ENCODE measurements around the gene ADPRHL1.
A peak's percentile ranks its signal among the peaks of the same experiment; 100 is the strongest.

ADPRHL1 gene

GRCh38 chr13:113452942-113453901, at the start of gene ADPRHL1:
ADPRHL1 (minus strand) TSS chr13:113453488; CDS start chr13:113453437, 51 bp downstream.
- Histone ChIP-seq H3K4me3 (ENCODE audit: low read depth, low read length) (no peak within 1 kb of the TSS), H3K36me3 (ENCODE audit: control insufficient read depth, insufficient read depth, low read length) (peaks cover 53% of the 10 kb centered on the region), H3K9me3 (ENCODE audit: control insufficient read depth, insufficient read depth, low read length) (no peaks in the 10 kb centered on the region), H3K27me3 (ENCODE audit: control insufficient read depth, insufficient read depth, low read length) (no peaks in the 10 kb centered on the region), H3K27ac (ENCODE audit: low read depth, low read length) (no peak within 1 kb of the TSS), H3K4me1 (ENCODE audit: control insufficient read depth, insufficient read depth, low read length) (0 out of 2 replicates have a peak, but pooled peaks cover 4% of the 10 kb centered on the region), H3K9ac (ENCODE audit: low read depth, low read length) (no peak within 1 kb of the TSS)

GRCh38 chr13:113502686-113503085, 49.4 kb upstream of the ADPRHL1 start:
- Histone ChIP-seq H3K27me3 (ENCODE audit: control insufficient read depth, insufficient read depth, low read length) (no peaks in the 10 kb centered on the region), H3K4me3 (ENCODE audit: low read depth, low read length) (no peak overlapping the region), H3K9ac (ENCODE audit: low read depth, low read length) (no peak overlapping the region), H3K9me3 (ENCODE audit: control insufficient read depth, insufficient read depth, low read length) (no peaks in the 10 kb centered on the region), H3K27ac (ENCODE audit: low read depth, low read length) (no peak overlapping the region), H3K36me3 (ENCODE audit: control insufficient read depth, insufficient read depth, low read length) (peaks cover 80% of the 10 kb centered on the region), H3K4me1 (ENCODE audit: control insufficient read depth, insufficient read depth, low read length) (no peaks in the 10 kb centered on the region)

- H3K36me3 ChIP-seq (ENCODE audit: control insufficient read depth, insufficient read depth, low read length) = peaks cover 98% of the 10 kb centered on the region
- no peaks in the 10 kb centered on the region for H3K9me3 ChIP-seq (ENCODE audit: control insufficient read depth, insufficient read depth, low read length)
- no peak overlapping the region for H3K27ac ChIP-seq (ENCODE audit: low read depth, low read length)
- H3K4me1 ChIP-seq (ENCODE audit: control insufficient read depth, insufficient read depth, low read length) = peaks cover 5% of the 10 kb centered on the region
- H3K4me3 ChIP-seq (ENCODE audit: low read depth, low read length) = no peak overlapping the region
- no peaks in the 10 kb centered on the region for H3K27me3 ChIP-seq (ENCODE audit: control insufficient read depth, insufficient read depth, low read length)
- no peak overlapping the region for H3K9ac ChIP-seq (ENCODE audit: low read depth, low read length)
Measured at GRCh38 chr13:113500530-113501265, 47.4 kb upstream of the ADPRHL1 start.

- Histone ChIP-seq H3K4me1 (ENCODE audit: control insufficient read depth, insufficient read depth, low read length) (peaks cover 13% of the 10 kb centered on the region), H3K4me3 (ENCODE audit: low read depth, low read length) (no peak overlapping the region), H3K9me3 (ENCODE audit: control insufficient read depth, insufficient read depth, low read length) (no peaks in the 10 kb centered on the region), H3K9ac (ENCODE audit: low read depth, low read length) (no peak overlapping the region), H3K36me3 (ENCODE audit: control insufficient read depth, insufficient read depth, low read length) (peaks cover 98% of the 10 kb centered on the region), H3K27ac (ENCODE audit: low read depth, low read length) (no peak overlapping the region), H3K27me3 (ENCODE audit: control insufficient read depth, insufficient read depth, low read length) (no peaks in the 10 kb centered on the region)
Measured at GRCh38 chr13:113499936-113500335, 46.6 kb upstream of the ADPRHL1 start.

- Histone ChIP-seq H3K4me3 (ENCODE audit: low read depth, low read length) (no peak overlapping the region), H3K36me3 (ENCODE audit: control insufficient read depth, insufficient read depth, low read length) (peaks cover 98% of the 10 kb centered on the region), H3K9me3 (ENCODE audit: control insufficient read depth, insufficient read depth, low read length) (no peaks in the 10 kb centered on the region), H3K4me1 (ENCODE audit: control insufficient read depth, insufficient read depth, low read length) (peaks cover 19% of the 10 kb centered on the region), H3K9ac (ENCODE audit: low read depth, low read length) (no peak overlapping the region), H3K27me3 (ENCODE audit: control insufficient read depth, insufficient read depth, low read length) (no peaks in the 10 kb centered on the region), H3K27ac (ENCODE audit: low read depth, low read length) (no peak overlapping the region)
Measured at GRCh38 chr13:113498905-113499304, 45.6 kb upstream of the ADPRHL1 start.

- peaks cover 32% of the 10 kb centered on the region for H3K4me1 ChIP-seq (ENCODE audit: control insufficient read depth, insufficient read depth, low read length)
- H3K27me3 ChIP-seq (ENCODE audit: control insufficient read depth, insufficient read depth, low read length) = no peaks in the 10 kb centered on the region
- H3K36me3 ChIP-seq (ENCODE audit: control insufficient read depth, insufficient read depth, low read length) = peaks cover 87% of the 10 kb centered on the region
- H3K9me3 ChIP-seq (ENCODE audit: control insufficient read depth, insufficient read depth, low read length) = no peaks in the 10 kb centered on the region
- H3K9ac ChIP-seq (ENCODE audit: low read depth, low read length) = no peak overlapping the region
- no peak overlapping the region for H3K27ac ChIP-seq (ENCODE audit: low read depth, low read length)
- no peak overlapping the region for H3K4me3 ChIP-seq (ENCODE audit: low read depth, low read length)
Measured at GRCh38 chr13:113497217-113497616, 43.9 kb upstream of the ADPRHL1 start.

GRCh38 chr13:113495494-113496210, 42.4 kb upstream of the ADPRHL1 start:
- Histone ChIP-seq H3K4me1 (ENCODE audit: control insufficient read depth, insufficient read depth, low read length) (peaks cover 33% of the 10 kb centered on the region), H3K4me3 (ENCODE audit: low read depth, low read length) (peak overlapping the region; percentile 36), H3K9ac (ENCODE audit: low read depth, low read length) (no peak overlapping the region), H3K36me3 (ENCODE audit: control insufficient read depth, insufficient read depth, low read length) (peaks cover 73% of the 10 kb centered on the region), H3K9me3 (ENCODE audit: control insufficient read depth, insufficient read depth, low read length) (no peaks in the 10 kb centered on the region), H3K27ac (ENCODE audit: low read depth, low read length) (peak overlapping the region; percentile 83), H3K27me3 (ENCODE audit: control insufficient read depth, insufficient read depth, low read length) (no peaks in the 10 kb centered on the region)

GRCh38 chr13:113493315-113493951, 40.1 kb upstream of the ADPRHL1 start:
- peak overlapping the region; percentile 78 for H3K27ac ChIP-seq (ENCODE audit: low read depth, low read length)
- no peaks in the 10 kb centered on the region for H3K9me3 ChIP-seq (ENCODE audit: control insufficient read depth, insufficient read depth, low read length)
- H3K36me3 ChIP-seq (ENCODE audit: control insufficient read depth, insufficient read depth, low read length) = peaks cover 51% of the 10 kb centered on the region
- H3K4me3 ChIP-seq (ENCODE audit: low read depth, low read length) = peak overlapping the region; percentile 38; the same call in 1 of the 2 replicates
- H3K27me3 ChIP-seq (ENCODE audit: control insufficient read depth, insufficient read depth, low read length) = no peaks in the 10 kb centered on the region
- peak overlapping the region; percentile 43; the same call in 1 of the 2 replicates for H3K9ac ChIP-seq (ENCODE audit: low read depth, low read length)
- peaks cover 44% of the 10 kb centered on the region for H3K4me1 ChIP-seq (ENCODE audit: control insufficient read depth, insufficient read depth, low read length)

- peaks cover 42% of the 10 kb centered on the region for H3K36me3 ChIP-seq (ENCODE audit: control insufficient read depth, insufficient read depth, low read length)
- peak overlapping the region; percentile 87 for H3K27ac ChIP-seq (ENCODE audit: low read depth, low read length)
- H3K9ac ChIP-seq (ENCODE audit: low read depth, low read length) = peak overlapping the region; percentile 22; the same call in 1 of the 2 replicates
- peaks cover 44% of the 10 kb centered on the region for H3K4me1 ChIP-seq (ENCODE audit: control insufficient read depth, insufficient read depth, low read length)
- H3K4me3 ChIP-seq (ENCODE audit: low read depth, low read length) = peak overlapping the region; percentile 82
- H3K27me3 ChIP-seq (ENCODE audit: control insufficient read depth, insufficient read depth, low read length) = no peaks in the 10 kb centered on the region
- H3K9me3 ChIP-seq (ENCODE audit: control insufficient read depth, insufficient read depth, low read length) = no peaks in the 10 kb centered on the region
Measured at GRCh38 chr13:113491982-113492381, 38.7 kb upstream of the ADPRHL1 start.

GRCh38 chr13:113491418-113491883, 38.2 kb upstream of the ADPRHL1 start:
- Histone ChIP-seq H3K4me1 (ENCODE audit: control insufficient read depth, insufficient read depth, low read length) (peaks cover 47% of the 10 kb centered on the region), H3K36me3 (ENCODE audit: control insufficient read depth, insufficient read depth, low read length) (peaks cover 40% of the 10 kb centered on the region), H3K27me3 (ENCODE audit: control insufficient read depth, insufficient read depth, low read length) (no peaks in the 10 kb centered on the region), H3K9me3 (ENCODE audit: control insufficient read depth, insufficient read depth, low read length) (no peaks in the 10 kb centered on the region), H3K27ac (ENCODE audit: low read depth, low read length) (peak overlapping the region; percentile 87), H3K9ac (ENCODE audit: low read depth, low read length) (peak overlapping the region; percentile 22), H3K4me3 (ENCODE audit: low read depth, low read length) (peak overlapping the region; percentile 82)

Data from HUES48 (cell line).